Lower leg skin (tissue), 4 donors: Measurements from ENCODE around the gene COG5. TPM values are rescaled to one million over a fixed set of nuclear protein-coding genes. Genes with fewer than 3 reads are reported as not detected.

Source experiments
- DNase-seq, 2 donors: peaks; one replicate each; pipeline ENCODE4 v3.0.0-alpha.2; 2019; ENCODE audit warnings: low spot score in 2 of 2
- H3K4me3 ChIP-seq: fragments of 200-600 bp; sonication (generic); 2 replicates; pipeline ENCODE4 v1.5.1; 2017; ENCODE audit warnings: mild to moderate bottlenecking, low read depth; ENCODE audit not compliant: poor library complexity, severe bottlenecking
- POLR2A ChIP-seq, 2 donors: fragments of 450-650 bp; IDR thresholded peaks; one replicate each; pipeline ENCODE4 v1.6.1; 2016 to 2017; ENCODE audit warnings: antibody characterized with exemption in 2 of 2, mild to moderate bottlenecking in 1 of 2, moderate library complexity in 1 of 2
- WGBS, 2 donors: methylation state at CpG; one replicate each; pipeline ENCODE4 v1.1.5; 2018; 5-methylcytosine and 5-hydroxymethylcytosine counted together
- intact Hi-C: fragments of 100-400 bp; cut with DNase I; formaldehyde crosslinking; loops from one replicate; pipeline ENCODE4 v1.15.0; 2023; ENCODE audit warnings: low total_unique reads
- total RNA-seq, 4 donors: library from RNA; depleted of rRNA; stranded (reverse); fragments of >200 nt; gene quantifications; one replicate each; pipeline ENCODE4 v1.1.0, GENCODE V29; 2016
- TF ChIP-seq, protein P1 (sequence below), 3 donors: fragments of 450-650 bp; IDR thresholded peaks; one replicate each; pipeline ENCODE4 v1.5.1; 2016; ENCODE audit warnings: antibody characterized with exemption in 3 of 3, mild to moderate bottlenecking in 3 of 3, moderate library complexity in 2 of 3

COG5 gene
- total RNA-seq, 4 donors from 2014 or later: 34.4 to 50.6 (median 43.4) TPM

DNA sequence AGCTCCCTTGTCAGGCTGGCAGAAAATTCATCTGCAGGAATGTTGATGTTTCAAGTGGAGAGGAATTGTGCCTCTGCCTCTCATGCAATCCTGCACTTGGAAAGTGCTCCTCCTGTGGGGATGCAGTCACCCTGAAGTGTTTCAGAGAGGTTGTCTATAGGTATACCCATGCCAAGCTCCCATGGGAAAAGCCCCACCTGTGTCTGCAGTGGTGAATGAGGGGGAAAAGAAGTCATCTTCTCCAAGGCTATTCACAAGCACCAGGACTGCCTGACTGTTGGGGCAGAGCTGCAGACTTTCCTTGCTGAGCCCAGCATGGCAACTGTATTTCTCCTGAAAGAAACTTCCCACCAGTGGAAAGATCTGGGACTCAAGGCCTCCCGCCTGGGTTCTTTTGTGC lies 58.4 kb downstream of the COG5 start:
- whole genome bisulfite sequencing, 2 donors: 100% methylated on average over 1 of the region's 1 CpG
- no peak overlapping the region for H3K4me3 ChIP-seq
- DNase-seq: no peak
- intact Hi-C loops: no loop called here
- TF ChIP-seq, protein P1, sequence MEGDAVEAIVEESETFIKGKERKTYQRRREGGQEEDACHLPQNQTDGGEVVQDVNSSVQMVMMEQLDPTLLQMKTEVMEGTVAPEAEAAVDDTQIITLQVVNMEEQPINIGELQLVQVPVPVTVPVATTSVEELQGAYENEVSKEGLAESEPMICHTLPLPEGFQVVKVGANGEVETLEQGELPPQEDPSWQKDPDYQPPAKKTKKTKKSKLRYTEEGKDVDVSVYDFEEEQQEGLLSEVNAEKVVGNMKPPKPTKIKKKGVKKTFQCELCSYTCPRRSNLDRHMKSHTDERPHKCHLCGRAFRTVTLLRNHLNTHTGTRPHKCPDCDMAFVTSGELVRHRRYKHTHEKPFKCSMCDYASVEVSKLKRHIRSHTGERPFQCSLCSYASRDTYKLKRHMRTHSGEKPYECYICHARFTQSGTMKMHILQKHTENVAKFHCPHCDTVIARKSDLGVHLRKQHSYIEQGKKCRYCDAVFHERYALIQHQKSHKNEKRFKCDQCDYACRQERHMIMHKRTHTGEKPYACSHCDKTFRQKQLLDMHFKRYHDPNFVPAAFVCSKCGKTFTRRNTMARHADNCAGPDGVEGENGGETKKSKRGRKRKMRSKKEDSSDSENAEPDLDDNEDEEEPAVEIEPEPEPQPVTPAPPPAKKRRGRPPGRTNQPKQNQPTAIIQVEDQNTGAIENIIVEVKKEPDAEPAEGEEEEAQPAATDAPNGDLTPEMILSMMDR (IDR thresholded peaks at IDR 0.05): no peak
- TF ChIP-seq POLR2A (IDR thresholded peaks at IDR 0.05): no peak

DNA sequence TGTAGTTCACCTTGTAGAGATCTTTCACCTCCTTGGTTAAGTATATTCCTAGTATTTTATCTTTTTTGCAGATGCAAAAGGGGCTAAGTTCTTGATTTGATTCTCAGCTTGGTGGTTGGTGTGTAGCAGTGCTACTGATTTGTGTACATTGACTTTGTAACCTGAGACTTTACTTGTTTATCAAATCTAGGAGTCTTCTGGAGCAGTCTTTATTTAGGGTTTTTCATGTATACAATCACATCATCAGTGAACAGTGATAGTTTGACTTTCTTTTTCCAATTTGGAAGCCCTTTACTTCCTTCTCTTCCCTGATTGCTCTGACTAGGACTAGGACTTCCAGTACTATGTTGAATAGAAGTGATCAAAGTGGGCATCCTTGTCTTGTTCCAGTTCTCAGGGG lies 60.0 kb downstream of the COG5 start:
- intact Hi-C loops: no loop called here
- DNase-seq: no peak
- TF ChIP-seq, protein P1 (IDR thresholded peaks at IDR 0.05): no peak
- TF ChIP-seq POLR2A (IDR thresholded peaks at IDR 0.05): no peak
- H3K4me3 ChIP-seq: no peak overlapping the region

DNA sequence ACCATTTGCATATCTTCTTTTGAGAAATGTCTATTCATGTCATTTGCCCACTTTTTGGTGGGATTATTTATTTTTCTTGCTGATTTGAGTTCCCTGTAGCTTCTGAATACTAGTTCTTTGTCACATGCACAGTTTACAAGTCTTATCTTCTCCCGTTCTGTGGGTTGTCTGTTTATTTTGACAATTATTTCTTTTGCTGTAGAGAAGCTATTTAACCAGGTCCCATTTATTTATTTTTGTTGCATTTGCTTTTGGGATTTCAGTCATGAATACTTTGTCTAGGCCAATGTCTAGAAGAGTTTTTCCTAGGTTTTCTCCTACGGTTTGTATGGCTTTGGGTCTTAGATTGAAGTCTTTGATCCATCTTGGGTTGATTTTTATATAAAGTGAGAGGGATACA lies 60.9 kb downstream of the COG5 start:
- intact Hi-C loops: no loop called here
- 93% methylated on average over 2 of the region's 2 CpGs for WGBS, 2 donors
- H3K4me3 ChIP-seq: no peak overlapping the region
- no peak for DNase-seq
- TF ChIP-seq POLR2A (IDR thresholded peaks at IDR 0.05): no peak
- TF ChIP-seq, protein P1 (IDR thresholded peaks at IDR 0.05): no peak

DNA sequence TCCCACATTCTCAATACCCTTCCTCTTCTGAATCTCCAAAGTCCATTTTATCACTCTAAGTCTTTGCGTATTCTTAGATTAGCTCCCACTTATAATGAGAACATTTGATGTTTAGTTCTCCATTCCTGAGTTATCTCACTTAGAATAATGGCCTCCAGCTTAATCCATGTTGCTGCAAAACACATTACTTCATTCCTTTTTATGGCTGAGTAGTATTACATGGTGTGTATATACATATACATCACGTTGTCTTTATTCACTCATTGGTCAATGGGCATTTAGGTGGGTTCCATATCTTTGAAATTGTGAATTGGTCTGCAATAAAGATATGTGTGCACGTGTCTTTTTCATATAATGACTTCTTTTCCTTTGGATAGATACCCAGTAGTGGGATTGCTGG lies 61.6 kb downstream of the COG5 start:
- intact Hi-C loops: no loop called here
- WGBS, 2 donors: 87 to 92% methylated on average over 3 of the region's 3 CpGs
- TF ChIP-seq, protein P1 (IDR thresholded peaks at IDR 0.05): no peak
- TF ChIP-seq POLR2A (IDR thresholded peaks at IDR 0.05): no peak
- H3K4me3 ChIP-seq: no peak overlapping the region
- no peak for DNase-seq

DNA sequence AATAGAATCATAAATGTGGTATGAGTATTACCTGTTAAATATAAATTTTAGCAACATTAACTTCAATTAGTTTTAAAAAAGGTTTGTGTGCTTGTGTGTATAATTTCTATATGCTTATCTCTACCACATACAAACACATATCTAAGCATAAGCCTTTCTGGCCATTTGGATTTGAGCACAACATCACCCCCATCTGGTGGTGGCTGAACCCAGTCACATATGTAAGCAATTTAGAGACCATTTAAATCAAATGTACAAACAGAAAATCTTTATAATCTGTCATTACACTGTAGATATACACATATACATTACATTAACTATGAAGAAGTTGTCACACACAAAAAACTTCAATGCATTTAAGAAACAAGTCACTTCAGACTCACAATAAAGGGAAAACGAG lies 62.1 kb downstream of the COG5 start:
- TF ChIP-seq, protein P1 (IDR thresholded peaks at IDR 0.05): no peak
- TF ChIP-seq POLR2A (IDR thresholded peaks at IDR 0.05): no peak
- intact Hi-C loops: no loop called here
- 61 to 77% methylated on average over 1 of the region's 1 CpG for WGBS, 2 donors
- no peak overlapping the region for H3K4me3 ChIP-seq
- no peak for DNase-seq

DNA sequence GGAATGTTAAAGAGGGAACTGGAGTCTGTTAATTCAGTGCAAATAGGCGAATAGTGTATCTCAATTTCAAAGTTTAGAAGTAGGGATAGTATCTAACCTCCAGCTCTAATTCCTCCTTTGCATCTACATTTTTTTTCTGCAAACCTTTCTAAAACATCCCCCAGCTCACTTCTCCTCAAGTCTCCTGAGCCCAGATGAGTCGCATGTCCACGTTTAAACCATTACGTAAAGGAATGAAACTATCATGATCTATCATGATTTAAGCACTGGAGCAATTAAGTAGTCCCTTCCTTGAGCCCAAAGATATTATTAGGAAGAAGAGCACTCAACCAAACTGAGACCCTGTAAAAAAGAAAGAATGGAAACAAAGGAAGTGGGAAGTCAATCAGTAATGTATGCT lies 64.0 kb downstream of the COG5 start:
- intact Hi-C loops: no loop called here
- TF ChIP-seq POLR2A (IDR thresholded peaks at IDR 0.05): no peak
- TF ChIP-seq, protein P1 (IDR thresholded peaks at IDR 0.05): no peak
- no peak overlapping the region for H3K4me3 ChIP-seq
- no peak for DNase-seq
- WGBS, 2 donors: 82 to 86% methylated on average over 4 of the region's 4 CpGs
